HG03097 (cell line): ENCODE measurements around the gene RBPJ.

Source experiments
- ATAC-seq: cut with Tn5 transposase; IDR thresholded peaks from one replicate; pipeline ENCODE4 v1.9.1; 2021; ENCODE audit not compliant: unreplicated experiment, low FRiP score

The RBPJ gene

GRCh38 chr4:26476545-26476944 is 155.7 kb downstream of the RBPJ start:
- ATAC-seq: no peak

GRCh38 chr4:26478330-26478729 is 157.5 kb downstream of the RBPJ start:
- no peak for ATAC-seq

- no peak for ATAC-seq
Measured at GRCh38 chr4:26482508-26483462, 162.0 kb downstream of the RBPJ start.

- no peak for ATAC-seq
Measured at GRCh38 chr4:26484032-26484515, 163.3 kb downstream of the RBPJ start.

GRCh38 chr4:26484516-26484915 is 163.7 kb downstream of the RBPJ start:
- no peak for ATAC-seq
